GM19328 (cell line): Measurements from ENCODE around the gene GPR3.
"Not testable (repeated sequence)": the region's sequence is repeated elsewhere in the genome, so short reads cannot be mapped to it uniquely, and the experiment has no call there.

ENCODE experiments used
- ATAC-seq: cut with Tn5 transposase; IDR thresholded peaks from one replicate; pipeline ENCODE4 v1.9.1; 2021; ENCODE audit warnings: mild to moderate bottlenecking, moderate library complexity; ENCODE audit not compliant: unreplicated experiment

The GPR3 gene

GRCh38 chr1:27377760-27378495, 14.5 kb upstream of the GPR3 start:
- no peak for ATAC-seq

DNA sequence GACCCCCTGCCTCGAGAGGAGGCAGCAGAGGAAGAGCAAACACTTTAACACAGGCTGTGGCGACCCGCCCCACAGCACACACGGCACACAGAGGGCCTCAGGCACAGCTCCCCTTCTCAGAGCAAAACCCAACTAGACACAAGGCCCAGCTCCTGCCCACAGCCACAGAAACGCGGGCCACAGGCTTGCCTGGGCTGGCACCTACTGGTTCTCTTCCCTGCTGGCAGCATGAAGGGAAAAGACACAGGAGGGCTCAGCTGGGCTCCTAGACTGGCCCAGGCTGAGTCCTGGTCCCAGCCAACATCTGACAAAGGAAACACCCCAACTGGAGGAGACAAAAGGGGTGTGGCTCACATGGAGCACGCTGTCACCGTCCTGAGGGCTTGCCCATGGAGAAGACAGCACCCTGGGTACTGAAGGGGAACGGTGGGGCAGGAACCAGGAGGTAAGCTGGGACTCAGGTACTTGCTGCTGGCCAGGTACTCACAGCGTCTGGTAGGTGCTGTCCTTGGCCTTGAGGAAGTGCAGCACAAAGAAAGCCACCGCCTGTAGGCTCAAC, 12.8 kb upstream of the GPR3 start:
- ATAC-seq, result no peak

GRCh38 chr1:27380224-27380623, 12.2 kb upstream of the GPR3 start:
- no peak for ATAC-seq

DNA sequence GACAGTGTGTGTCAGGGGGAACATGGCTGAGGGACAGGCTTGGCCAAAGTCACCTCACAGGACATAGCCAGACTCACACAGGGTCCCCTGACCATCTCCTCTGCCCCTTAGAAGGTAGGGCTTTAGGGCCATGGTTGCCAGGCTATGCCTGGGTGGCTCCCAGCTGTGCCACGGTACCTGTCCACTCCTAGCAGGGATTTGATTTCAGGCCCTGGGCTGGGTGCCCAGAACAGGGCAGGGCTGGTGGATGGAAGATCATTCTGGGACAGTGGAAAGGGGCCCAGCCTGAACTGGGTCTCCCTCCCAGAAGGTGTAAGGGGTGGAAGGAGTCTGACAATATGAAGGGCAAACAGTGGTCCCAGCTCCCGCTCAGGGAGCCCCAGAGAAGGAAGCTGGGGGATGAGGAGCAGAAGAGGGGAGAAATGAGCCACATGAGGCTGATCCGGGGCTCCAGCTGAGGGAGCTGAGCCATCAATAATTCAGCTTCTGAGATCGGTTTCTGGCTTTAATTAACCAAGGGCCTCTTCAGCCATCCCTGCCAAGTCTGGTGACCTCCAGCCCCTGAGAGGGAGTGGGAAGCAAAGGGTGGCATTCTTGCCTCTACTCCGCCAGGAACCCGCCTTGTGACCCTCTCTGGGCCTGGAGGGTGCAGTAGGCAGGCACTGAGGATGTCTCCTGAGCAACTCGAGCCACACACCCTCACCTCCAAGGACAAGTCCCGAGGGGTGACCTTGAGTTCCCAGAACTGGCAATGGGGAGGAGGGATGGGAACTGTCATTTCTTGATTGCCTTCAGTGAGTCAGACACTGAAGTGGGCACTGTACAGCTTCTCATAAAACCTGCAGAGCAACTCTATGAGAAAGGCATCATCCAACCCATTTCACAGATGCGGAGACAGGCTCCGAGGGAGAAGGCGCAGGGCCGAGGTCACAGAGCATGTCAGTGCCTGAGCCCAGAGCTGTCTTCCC, 11.4 kb upstream of the GPR3 start:
- no peak for ATAC-seq

DNA sequence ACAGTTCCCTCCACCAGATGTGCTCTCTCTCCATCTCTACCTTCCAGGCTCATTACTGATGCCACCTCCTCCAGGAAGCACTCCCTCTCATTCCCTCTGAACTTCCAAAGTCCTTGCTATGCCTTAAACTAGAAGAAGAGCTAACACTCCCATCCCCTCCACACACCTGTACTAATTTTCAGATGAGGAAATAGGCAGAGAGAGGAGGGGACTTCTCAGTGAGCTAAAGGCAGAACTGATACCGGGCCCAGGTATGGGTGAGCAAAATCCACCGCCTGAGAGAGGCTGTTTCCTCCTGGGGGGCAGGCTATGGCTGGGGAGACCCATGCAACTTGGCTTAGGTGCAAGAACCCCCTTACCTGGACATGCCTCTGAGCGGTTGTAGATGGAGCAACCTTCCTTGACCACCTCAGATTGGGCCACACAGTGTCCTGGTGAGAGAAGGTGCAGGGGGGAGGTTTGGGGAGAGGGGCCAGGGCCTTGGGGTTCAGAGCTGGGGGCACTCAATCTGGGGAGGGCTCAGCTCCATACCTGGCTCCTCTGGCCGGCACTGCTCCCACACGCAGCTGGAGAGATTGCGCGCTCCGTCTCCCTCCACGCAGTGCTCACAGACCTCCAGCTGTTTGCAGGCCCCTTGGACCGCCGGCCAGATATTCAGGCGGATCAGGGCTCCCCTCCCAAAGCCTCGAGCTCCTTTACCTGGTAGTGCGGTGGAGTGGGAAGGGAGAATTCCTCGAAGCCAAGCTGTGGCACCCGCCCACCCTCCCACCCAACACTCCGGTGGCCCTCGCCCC, 10.3 kb upstream of the GPR3 start:
- ATAC-seq, result no peak

GRCh38 chr1:27383039-27383605, 9.3 kb upstream of the GPR3 start, which contains the start of gene CD164L2:
Gene CD164L2, minus strand, starts transcription at chr1:27383333. Its CDS starts 94 bp downstream, at chr1:27383239.
- no peak for ATAC-seq

- ATAC-seq, result no peak
These were observed 8.8 kb upstream of the GPR3 start for GRCh38 chr1:27383661-27384060.

DNA sequence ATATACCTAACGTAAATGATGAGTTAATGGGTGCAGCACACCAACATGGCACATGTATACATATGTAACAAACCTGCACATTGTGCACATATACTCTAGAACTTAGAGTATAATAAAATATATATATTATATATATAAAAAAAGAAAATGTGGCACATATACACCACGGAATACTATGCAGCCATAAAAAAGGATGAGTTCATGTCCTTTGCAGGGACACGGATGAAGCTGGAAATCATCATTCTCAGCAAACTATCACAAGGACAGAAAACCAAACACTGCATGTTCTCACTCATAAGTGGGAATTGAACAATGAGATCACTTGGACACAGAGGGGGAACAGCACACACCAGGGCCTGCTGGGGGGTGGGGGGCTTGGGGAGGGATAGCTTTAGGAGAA, 7.6 kb upstream of the GPR3 start:
- not testable (repeated sequence) for ATAC-seq

DNA sequence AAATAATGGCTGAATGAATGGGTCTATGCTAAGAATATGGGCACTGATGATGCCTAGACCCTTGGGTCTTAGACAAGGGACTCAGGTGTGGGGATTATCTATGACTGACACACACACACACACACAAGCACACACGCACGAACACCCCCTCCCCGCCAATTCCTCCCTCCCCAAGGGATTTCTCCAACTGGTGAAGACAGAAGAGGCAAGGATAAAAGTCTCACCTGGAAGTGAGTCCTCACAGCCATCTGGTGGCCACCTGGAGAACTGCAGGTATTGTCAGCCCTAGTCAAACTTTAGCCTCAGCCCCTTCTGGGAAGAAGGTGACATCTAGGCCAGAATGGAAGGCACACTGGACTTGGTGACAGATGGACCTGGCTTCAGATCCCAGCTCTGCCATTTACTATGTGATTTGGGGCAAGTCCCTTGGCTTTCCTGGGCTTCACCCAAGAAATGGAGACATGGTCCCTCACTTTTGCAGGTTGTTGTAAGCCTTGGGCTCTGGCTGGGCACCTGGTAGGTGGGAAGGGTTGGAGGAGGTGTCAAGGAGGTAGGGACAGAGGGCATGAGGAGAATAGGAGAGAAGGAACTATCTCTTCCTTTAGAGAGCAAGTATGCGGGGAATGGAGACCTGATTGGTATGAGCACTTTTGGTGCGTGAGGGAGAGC, 4.0 kb upstream of the GPR3 start:
- no peak for ATAC-seq

DNA sequence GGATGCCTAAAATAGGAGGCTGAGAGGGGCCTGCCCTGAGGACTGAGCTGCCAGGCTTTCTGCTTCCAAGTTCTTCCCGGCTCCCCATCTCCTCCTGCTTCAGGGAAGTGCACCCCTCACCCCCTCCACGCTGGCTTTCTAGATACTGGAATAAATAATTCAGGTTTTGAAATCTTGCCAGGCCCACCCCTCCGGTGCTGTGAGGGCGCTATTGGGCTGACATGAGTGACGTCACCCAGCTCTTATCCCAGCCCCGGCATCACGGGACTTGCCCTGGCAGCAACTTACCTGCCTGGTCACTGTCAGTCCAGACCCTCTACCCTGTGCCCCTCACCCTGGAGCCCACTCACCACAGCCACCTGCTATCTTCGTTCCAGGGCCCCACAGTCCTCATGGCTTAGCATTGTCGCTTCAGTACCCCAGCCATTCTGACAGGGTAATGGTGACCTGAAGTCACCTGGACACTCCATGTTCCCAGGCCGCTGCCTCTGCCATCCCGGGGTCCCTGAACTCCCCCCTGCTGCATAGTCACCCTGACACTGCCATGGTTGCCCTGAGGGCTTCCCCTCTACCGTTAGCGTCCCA, 819 bp upstream of the GPR3 start:
- no peak for ATAC-seq

DNA sequence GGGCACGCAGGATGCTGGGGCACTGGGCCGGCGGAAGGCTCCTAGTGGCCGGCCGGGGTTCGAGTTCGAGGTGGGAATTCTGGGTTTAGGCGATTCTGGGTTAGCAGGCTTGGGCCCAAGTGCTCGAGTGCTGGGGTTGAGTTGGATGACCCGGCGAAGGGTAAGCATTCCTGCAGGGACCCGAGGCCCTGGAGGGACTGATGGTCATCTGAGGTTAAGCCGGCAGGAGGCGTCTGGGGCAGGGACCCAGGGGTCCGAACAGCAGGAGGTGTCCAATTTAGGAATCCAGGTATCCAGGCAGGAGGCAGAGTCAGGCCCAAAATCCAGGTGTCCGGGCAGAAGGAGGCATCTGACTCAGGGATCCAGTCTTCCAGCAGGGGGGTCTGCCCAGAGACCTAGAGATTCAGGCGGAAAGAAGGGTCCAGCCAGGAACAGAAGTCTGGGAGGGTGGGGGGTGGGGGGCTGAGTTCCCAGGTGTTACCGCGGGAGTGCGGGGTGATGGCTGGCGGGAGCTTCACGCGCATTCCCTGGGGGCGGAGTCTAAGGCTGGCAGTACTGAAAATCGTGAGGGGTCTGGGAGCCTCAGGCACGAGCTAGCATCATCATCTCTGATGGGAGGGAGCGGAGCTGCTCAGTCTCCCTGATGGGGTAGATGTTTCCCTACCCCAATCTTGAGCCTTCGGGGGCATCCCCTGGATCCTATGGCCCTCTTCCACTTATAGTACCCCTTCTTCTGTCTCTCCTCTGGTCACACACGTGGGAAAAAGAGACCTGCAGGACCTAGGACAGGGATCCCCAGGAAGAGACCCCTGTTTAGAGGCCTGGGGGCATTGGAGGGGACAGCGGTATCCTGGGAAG, 585 bp downstream of the GPR3 start:
- no peak for ATAC-seq

DNA sequence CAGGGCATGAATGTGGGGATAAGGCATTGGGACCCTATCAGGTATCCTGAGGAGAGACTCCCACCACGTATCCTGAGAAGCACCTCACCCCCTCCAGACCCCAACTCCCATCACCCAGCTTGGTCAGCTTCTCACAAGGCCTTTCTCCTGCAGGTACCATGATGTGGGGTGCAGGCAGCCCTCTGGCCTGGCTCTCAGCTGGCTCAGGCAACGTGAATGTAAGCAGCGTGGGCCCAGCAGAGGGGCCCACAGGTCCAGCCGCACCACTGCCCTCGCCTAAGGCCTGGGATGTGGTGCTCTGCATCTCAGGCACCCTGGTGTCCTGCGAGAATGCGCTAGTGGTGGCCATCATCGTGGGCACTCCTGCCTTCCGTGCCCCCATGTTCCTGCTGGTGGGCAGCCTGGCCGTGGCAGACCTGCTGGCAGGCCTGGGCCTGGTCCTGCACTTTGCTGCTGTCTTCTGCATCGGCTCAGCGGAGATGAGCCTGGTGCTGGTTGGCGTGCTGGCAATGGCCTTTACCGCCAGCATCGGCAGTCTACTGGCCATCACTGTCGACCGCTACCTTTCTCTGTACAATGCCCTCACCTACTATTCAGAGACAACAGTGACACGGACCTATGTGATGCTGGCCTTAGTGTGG, 1.3 kb downstream of the GPR3 start:
- no peak for ATAC-seq

- ATAC-seq, result no peak
These were observed 1.8 kb downstream of the GPR3 start for GRCh38 chr1:27394282-27394658.

DNA sequence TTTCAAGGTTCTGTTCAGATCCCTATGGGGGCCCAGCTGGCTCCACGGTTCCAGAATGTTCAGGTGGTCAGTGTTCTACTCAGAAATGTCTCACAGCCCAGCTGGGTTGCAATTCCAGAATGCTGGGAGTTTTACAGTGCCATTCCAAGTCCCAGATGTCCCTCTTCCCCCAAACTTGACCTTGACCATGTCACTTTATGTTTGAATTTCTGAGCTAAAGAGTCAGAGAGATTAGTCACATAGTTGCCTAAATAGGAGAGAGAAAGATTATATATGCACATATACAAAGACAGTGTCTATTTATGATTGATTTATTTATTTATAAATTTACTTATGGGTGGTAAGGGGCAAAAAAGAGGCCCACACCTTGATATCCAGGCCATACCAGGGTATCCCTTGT, 2.5 kb downstream of the GPR3 start:
- no peak for ATAC-seq

DNA sequence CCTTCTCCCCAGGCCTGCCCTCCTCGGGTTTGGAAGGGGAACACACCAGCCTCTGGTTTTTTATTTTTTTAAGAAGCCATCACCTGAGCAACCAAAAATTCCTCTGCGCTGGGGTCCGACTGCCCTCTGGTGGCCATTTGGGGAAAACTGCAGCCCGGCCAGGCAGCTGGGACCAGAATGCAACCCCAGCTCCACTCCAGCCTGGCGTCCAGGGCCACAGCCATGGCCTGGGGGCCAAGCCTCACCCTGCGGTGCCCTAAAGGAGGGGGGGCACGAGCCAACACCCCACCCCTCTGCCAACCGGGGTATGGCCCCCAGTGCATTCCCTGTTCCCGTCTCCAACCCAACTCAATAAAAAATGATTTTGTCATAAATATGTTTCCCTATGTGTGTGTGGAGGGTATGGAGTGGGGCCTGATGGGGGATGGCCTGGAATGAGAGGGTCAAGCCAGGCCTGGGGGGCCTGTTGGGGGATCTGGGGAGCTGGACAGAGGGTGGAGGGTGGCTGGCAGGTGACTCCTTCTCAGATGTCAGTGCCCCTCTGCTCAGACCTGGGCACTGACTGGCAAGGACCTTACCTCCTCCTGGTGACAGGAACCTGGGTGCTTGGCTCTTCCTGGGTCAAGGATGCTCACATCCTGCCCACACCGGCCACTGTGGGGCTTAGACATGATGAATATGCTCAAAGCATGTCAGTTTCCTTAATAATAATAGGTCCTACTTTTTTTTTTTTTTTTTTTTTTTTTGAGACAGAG, 3.2 kb downstream of the GPR3 start:
- ATAC-seq, result no peak

DNA sequence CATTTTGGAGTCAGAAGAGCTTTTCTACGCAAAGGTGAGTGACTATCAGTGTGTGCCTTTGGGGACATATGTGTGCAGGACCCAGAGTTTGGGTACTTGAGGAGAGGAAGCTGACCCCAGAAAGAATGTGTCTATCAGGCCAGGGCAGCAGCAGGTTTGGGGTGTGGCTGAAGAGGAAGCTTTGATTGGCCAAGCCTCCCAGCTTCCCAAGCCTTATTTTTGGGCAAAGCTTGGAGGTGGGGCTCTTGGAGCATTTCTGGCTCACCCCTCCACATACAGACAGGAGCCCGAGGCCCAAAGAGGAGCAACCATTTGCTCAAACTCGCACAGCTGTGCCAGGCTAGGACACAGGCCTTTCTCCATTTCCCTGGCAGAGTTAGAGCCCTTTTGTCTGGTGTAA, 4.7 kb downstream of the GPR3 start:
- ATAC-seq, result no peak

DNA sequence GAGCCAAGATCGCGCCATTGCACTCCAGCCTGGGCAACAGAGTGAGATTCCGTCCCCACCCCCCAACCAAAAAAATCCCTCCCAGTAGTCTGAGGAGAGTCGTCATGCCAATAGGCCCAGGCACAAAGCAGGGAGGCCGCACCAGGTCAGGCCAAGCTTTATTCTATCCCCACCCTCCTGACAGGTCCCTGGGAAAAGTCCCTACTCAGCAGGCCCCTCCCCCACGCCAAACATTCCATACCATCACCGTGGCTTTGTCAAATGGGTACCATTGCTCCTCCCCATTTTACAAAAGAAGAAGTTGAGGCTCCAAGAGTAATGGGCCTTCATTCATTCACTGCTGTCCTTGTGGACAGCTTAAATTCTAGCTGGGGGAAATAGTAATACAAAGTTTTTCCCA, 5.3 kb downstream of the GPR3 start:
- ATAC-seq, result no peak
